Lower leg skin (tissue), 4 donors: Measurements from ENCODE around the gene PCDH15. TPM values are rescaled to one million over a fixed set of nuclear protein-coding genes. Genes with fewer than 3 reads are reported as not detected.

Experiments
- DNase-seq, 2 donors: peaks; one replicate each; pipeline ENCODE4 v3.0.0-alpha.2; 2019; ENCODE audit warnings: low spot score in 2 of 2
- H3K4me3 ChIP-seq: fragments of 200-600 bp; sonication (generic); 2 replicates; pipeline ENCODE4 v1.5.1; 2017; ENCODE audit warnings: mild to moderate bottlenecking, low read depth; ENCODE audit not compliant: poor library complexity, severe bottlenecking
- CTCF ChIP-seq, 3 donors: fragments of 450-650 bp; IDR thresholded peaks; one replicate each; pipeline ENCODE4 v1.5.1; 2016; ENCODE audit warnings: antibody characterized with exemption in 3 of 3, mild to moderate bottlenecking in 3 of 3, moderate library complexity in 2 of 3
- POLR2A ChIP-seq, 2 donors: fragments of 450-650 bp; IDR thresholded peaks; one replicate each; pipeline ENCODE4 v1.6.1; 2016 to 2017; ENCODE audit warnings: antibody characterized with exemption in 2 of 2, mild to moderate bottlenecking in 1 of 2, moderate library complexity in 1 of 2
- WGBS, 2 donors: methylation state at CpG; one replicate each; pipeline ENCODE4 v1.1.5; 2018; 5-methylcytosine and 5-hydroxymethylcytosine counted together
- intact Hi-C: fragments of 100-400 bp; cut with DNase I; formaldehyde crosslinking; loops from one replicate; pipeline ENCODE4 v1.15.0; 2023; ENCODE audit warnings: low total_unique reads
- total RNA-seq, 4 donors: library from RNA; depleted of rRNA; stranded (reverse); fragments of >200 nt; gene quantifications; one replicate each; pipeline ENCODE4 v1.1.0, GENCODE V29; 2016

The PCDH15 gene
- total RNA-seq, 4 donors from 2014 or later = not detected

- TF ChIP-seq POLR2A (IDR thresholded peaks at IDR 0.05) (no peak), CTCF (IDR thresholded peaks at IDR 0.05) (no peak)
- WGBS, 2 donors = 39 to 43% methylated on average over 5 of the region's 5 CpGs
- H3K4me3 ChIP-seq = no peak overlapping the region
- intact Hi-C loops = no loop called here
- DNase-seq = no peak
Observed at GRCh38 chr10:54094321-54094720, 706.7 kb downstream of the PCDH15 start.

GRCh38 chr10:54091237-54091636 is 709.8 kb downstream of the PCDH15 start:
- H3K4me3 ChIP-seq = no peak overlapping the region
- TF ChIP-seq CTCF (IDR thresholded peaks at IDR 0.05) (no peak), POLR2A (IDR thresholded peaks at IDR 0.05) (no peak)
- intact Hi-C loops = no loop called here
- DNase-seq = no peak
- 49 to 53% methylated on average over 2 of the region's 2 CpGs for WGBS, 2 donors

DNA sequence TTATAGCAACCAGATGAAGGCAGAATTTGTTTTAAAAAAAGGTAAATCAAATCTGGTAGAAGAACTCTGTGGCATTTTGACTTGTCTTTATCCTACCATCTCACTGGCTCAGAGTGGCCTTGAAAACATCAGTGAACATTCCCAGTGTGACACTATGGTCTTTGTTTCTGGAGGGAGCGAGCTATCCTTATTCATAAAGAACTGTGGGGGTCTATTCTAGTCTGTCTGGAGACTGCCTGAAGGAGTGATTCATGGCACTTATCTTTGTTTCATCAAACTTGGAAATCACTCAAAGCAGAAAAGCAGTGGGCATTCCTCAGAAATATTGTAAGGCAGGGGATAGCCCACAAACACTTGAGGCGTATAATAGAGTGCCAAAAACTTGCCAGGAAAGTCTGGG is 719.1 kb downstream of the PCDH15 start:
- H3K4me3 ChIP-seq = no peak overlapping the region
- DNase-seq = no peak
- no peak for TF ChIP-seq POLR2A (IDR thresholded peaks at IDR 0.05)
- TF ChIP-seq CTCF (IDR thresholded peaks at IDR 0.05) = no peak
- 64 to 67% methylated on average over 2 of the region's 2 CpGs for WGBS, 2 donors
- intact Hi-C loops = no loop called here

DNA sequence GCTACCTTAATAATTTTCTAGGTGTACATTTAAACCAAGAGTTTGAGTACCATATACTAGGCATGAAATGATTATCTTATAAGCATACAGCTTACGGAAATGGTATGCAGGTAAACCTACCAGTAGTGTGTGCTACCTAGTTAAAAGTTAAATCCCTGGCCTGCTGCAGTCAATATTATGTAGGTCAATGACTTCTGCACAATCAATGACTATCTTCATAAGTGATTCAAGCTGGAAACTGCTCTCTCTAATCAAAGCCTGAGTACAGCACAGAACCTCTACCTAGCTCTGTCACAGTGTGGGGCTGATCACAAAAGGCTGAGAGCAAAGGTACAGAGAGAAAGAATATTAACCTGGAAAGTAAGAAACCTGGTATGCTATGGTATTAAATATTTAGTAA is 733.7 kb downstream of the PCDH15 start:
- 85 to 87% methylated on average over 1 of the region's 1 CpG for WGBS, 2 donors
- TF ChIP-seq CTCF (IDR thresholded peaks at IDR 0.05) (no peak), POLR2A (IDR thresholded peaks at IDR 0.05) (no peak)
- H3K4me3 ChIP-seq = no peak overlapping the region
- intact Hi-C loops = no loop called here
- no peak for DNase-seq

DNA sequence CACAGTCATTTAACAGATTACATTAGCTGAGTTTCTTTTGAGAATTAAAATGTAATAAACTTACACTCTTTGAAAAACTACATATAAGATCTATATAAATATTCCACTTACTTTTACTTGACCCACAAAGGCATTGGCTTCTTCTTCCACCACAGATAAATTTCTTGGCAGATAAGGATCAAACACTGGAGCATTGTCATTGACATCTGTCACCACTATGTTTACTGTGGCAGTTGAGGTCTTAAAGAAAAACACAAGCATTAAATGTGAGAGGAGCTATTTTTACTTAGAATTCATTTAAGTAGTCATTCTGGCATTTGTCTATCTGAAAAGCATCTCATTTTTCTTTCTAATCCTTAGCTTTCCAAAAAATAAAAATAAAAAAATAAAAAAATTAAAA is 734.4 kb downstream of the PCDH15 start:
- no peak for DNase-seq
- intact Hi-C loops = no loop called here
- no peak overlapping the region for H3K4me3 ChIP-seq
- TF ChIP-seq CTCF (IDR thresholded peaks at IDR 0.05) = no peak
- no peak for TF ChIP-seq POLR2A (IDR thresholded peaks at IDR 0.05)

DNA sequence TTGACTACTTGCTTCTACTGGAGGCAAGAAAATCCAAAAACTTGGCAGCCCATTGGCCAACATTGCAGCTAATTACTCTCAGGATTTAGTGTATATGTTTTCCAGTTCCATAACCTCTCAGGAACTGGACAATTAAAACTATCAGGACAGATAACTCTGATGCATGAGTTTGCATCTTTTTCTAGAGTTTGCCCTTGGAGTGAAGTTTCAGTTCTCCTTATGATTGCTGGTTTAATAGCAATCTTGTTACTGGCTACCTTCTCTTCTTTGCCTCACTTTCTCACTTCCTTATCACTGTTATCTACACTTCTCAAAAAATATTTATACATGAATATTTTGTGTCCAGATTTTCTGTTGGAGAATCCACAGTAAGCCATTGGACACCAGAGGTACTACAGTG is 735.9 kb downstream of the PCDH15 start:
- no peak for DNase-seq
- TF ChIP-seq CTCF (IDR thresholded peaks at IDR 0.05) (no peak), POLR2A (IDR thresholded peaks at IDR 0.05) (no peak)
- H3K4me3 ChIP-seq = no peak overlapping the region
- intact Hi-C loops = no loop called here
